Endothelial cell of umbilical vein (primary cell): ENCODE results near the gene STN1. TPM values are rescaled to one million over a fixed set of nuclear protein-coding genes. Genes with fewer than 3 reads are reported as not detected.

Experiments
- BruUV-seq: library from RNA; stranded (reverse); fragments of 400-500 nt; replicated peaks from 2 replicates; lab custom pipeline; 2021; lab: Mats Ljungman, UMichigan
- CTCF ChIA-PET: fragments of 300-600, 350-600 bp; sonication (Branson Sonifier 250); formaldehyde crosslinking; loops from one replicate; lab custom pipeline; 2021; ENCODE audit warnings: antibody characterized with exemption, inconsistent platforms; lab: Charles Lee
- POLR2A ChIA-PET: fragments of 300-600, 350-600 bp; sonication (Branson Sonifier 250); formaldehyde crosslinking; loops from one replicate; lab custom pipeline; 2021; ENCODE audit warnings: antibody characterized with exemption, inconsistent platforms; lab: Charles Lee
- DNase-seq: peaks from one replicate; pipeline ENCODE4 v3.0.0-alpha.2; 2011; ENCODE audit warnings: low read depth, low spot score
- FAIRE-seq: peaks from 2 replicates; lab custom pipeline; 2011; peaks lifted over from hg19 to GRCh38; lab: Jason Lieb, UNC
- H2AFZ ChIP-seq: 2 replicates; pipeline ENCODE4 v1.6.0; 2012; ENCODE audit warnings: low read depth, low read length, control low read depth, inconsistent platforms
- H3K27ac ChIP-seq: 2 replicates; pipeline ENCODE4 v1.5.1; 2011; ENCODE audit warnings: low read depth, mild to moderate bottlenecking, control low read depth, low read length, moderate library complexity; ENCODE audit not compliant: insufficient read depth
- H3K27me3 ChIP-seq, 2 experiments: 2 replicates each; pipeline versions ENCODE4 v1.6.0 to v1.6.1; 2011; ENCODE audit warnings: low read length in 2 of 2, mixed read lengths in 1 of 2; ENCODE audit not compliant: control insufficient read depth in 2 of 2, insufficient read depth in 2 of 2
- H3K36me3 ChIP-seq, 2 experiments: 2 replicates in 1 of 2; 3 replicates in 1 of 2; pipeline ENCODE4 v1.5.1; 2011; ENCODE audit warnings: low read length in 2 of 2, mild to moderate bottlenecking in 1 of 2, moderate library complexity in 1 of 2; ENCODE audit not compliant: control insufficient read depth in 2 of 2, insufficient read depth in 2 of 2; ENCODE audit errors: extremely low read depth in 1 of 2
- H3K4me1 ChIP-seq: 3 replicates; pipeline ENCODE4 v1.5.1; 2011; ENCODE audit warnings: mild to moderate bottlenecking, low read length; ENCODE audit not compliant: control insufficient read depth, insufficient read depth; ENCODE audit errors: extremely low read depth
- H3K4me2 ChIP-seq: 2 replicates; pipeline ENCODE4 v1.6.1; 2011; ENCODE audit warnings: low read length, control low read depth, mixed read lengths; ENCODE audit not compliant: insufficient read depth
- H3K4me3 ChIP-seq, 3 experiments: fragments of 200-600 bp in 1 of 3; sonication (generic), shearing (Covaris generic) in 1 of 3; replicated peaks in 1 of 3; 2 replicates each; pipeline ENCODE4 v1.5.1; 2011 to 2016; ENCODE audit warnings: control low read depth in 3 of 3, low read length in 3 of 3, mild to moderate bottlenecking in 2 of 3, inconsistent platforms in 1 of 3, low read depth in 1 of 3, moderate library complexity in 1 of 3; ENCODE audit not compliant: insufficient read depth in 1 of 3
- H3K79me2 ChIP-seq: 2 replicates; pipeline ENCODE4 v1.6.0; 2012; ENCODE audit warnings: low read length, inconsistent platforms; ENCODE audit not compliant: control insufficient read depth, insufficient read depth
- H3K9ac ChIP-seq: replicated peaks from 2 replicates; pipeline ENCODE3; 2011; ENCODE audit warnings: low read length, control low read depth; ENCODE audit not compliant: insufficient read depth; ENCODE audit errors: extremely low read depth
- H3K9me1 ChIP-seq: replicated peaks from 3 replicates; pipeline ENCODE4 v1.6.0; 2011; ENCODE audit warnings: mild to moderate bottlenecking, low read length; ENCODE audit not compliant: control insufficient read depth, insufficient read depth; ENCODE audit errors: extremely low read depth
- H3K9me3 ChIP-seq: replicated peaks from 2 replicates; pipeline ENCODE4 v1.5.1; 2012; ENCODE audit warnings: low read length, inconsistent platforms; ENCODE audit not compliant: control insufficient read depth, insufficient read depth
- H4K20me1 ChIP-seq: replicated peaks from 2 replicates; pipeline ENCODE3; 2011; ENCODE audit warnings: mild to moderate bottlenecking, low read length; ENCODE audit not compliant: control insufficient read depth, insufficient read depth; ENCODE audit errors: extremely low read depth
- EZH2 ChIP-seq: IDR thresholded peaks from 2 replicates; pipeline ENCODE4 v1.6.1; 2012; ENCODE audit warnings: borderline replicate concordance, low read depth, mild to moderate bottlenecking, moderate library complexity, low read length, inconsistent platforms; ENCODE audit not compliant: severe bottlenecking
- FOS ChIP-seq: IDR thresholded peaks from 2 replicates; pipeline ENCODE4 v1.6.1; 2011; ENCODE audit warnings: mild to moderate bottlenecking, low read length, moderate library complexity, borderline replicate concordance; ENCODE audit not compliant: insufficient read depth
- GATA2 ChIP-seq: IDR thresholded peaks from 2 replicates; pipeline ENCODE4 v1.7.0; 2011; ENCODE audit warnings: low read depth, mild to moderate bottlenecking, moderate library complexity, mixed read lengths, low read length; ENCODE audit not compliant: insufficient read length, insufficient read depth
- JUN ChIP-seq: IDR thresholded peaks from 2 replicates; pipeline ENCODE4 v1.6.1; 2011; ENCODE audit warnings: borderline replicate concordance, low read depth; ENCODE audit not compliant: insufficient read length, insufficient read depth
- MYC ChIP-seq: IDR thresholded peaks from one replicate; pipeline ENCODE4 v1.6.1; 2011; ENCODE audit warnings: mild to moderate bottlenecking, low read depth, low read length
- POLR2A ChIP-seq: IDR thresholded peaks from 2 replicates; pipeline ENCODE4 v1.6.1; 2012; ENCODE audit warnings: low read depth, mild to moderate bottlenecking, control low read depth, low read length
- POLR2AphosphoS5 ChIP-seq: IDR thresholded peaks from 2 replicates; pipeline ENCODE4 v1.6.1; 2012; ENCODE audit warnings: low read depth, mild to moderate bottlenecking, control low read depth, low read length, moderate library complexity; ENCODE audit not compliant: insufficient read depth
- dilution Hi-C: fragments of 300-500 bp; cut with MboI; formaldehyde crosslinking; loops from one replicate; pipeline ENCODE4 v1.15.0; 2019; ENCODE audit warnings: low sequenced_read_pairs; ENCODE audit not compliant: extremely low pct_ligation_motif_present
- intact Hi-C: fragments of 100-400 bp; cut with micrococcal nuclease; formaldehyde crosslinking; loops from one replicate; pipeline ENCODE4 v1.10.0; 2022
- polyA plus RNA-seq, 4 experiments: library from polyadenylated mRNA; depleted of rRNA in 3 of 4; stranded (reverse) in 3 of 4; unstranded in 1 of 4; fragments of >200 nt; gene quantifications; 2 replicates each; pipeline versions ENCODE4 v1.2.1 to v1.2.3, GENCODE V29; 2011 to 2012; ENCODE audit warnings: missing spikeins in 1 of 4
- total RNA-seq: library from RNA; stranded (reverse); gene quantifications from 2 replicates; pipeline ENCODE4 v1.2.3, GENCODE V29; 2021
- TF ChIP-seq, protein P1 (sequence below), 2 donors: IDR thresholded peaks; 1 replicate in 1 of 2; 2 replicates in 1 of 2; pipeline ENCODE4 v1.5.1; 2011; ENCODE audit warnings: low read length in 2 of 2, mild to moderate bottlenecking in 2 of 2, moderate library complexity in 2 of 2, control low read depth in 1 of 2, inconsistent platforms in 1 of 2, low read depth in 1 of 2; ENCODE audit not compliant: insufficient read depth in 1 of 2; ENCODE audit errors: extremely low read depth in 1 of 2
- TF ChIP-seq, protein P2 (sequence below): IDR thresholded peaks from 2 replicates; pipeline ENCODE4 v1.6.1; 2011; ENCODE audit not compliant: insufficient read depth, insufficient read length

STN1 gene
- total and polyA plus RNA-seq, 2 donors (not counting 3 experiments of a cell fraction or from before 2014, with no cell fraction given), result 10.8 to 15.3 TPM

DNA sequence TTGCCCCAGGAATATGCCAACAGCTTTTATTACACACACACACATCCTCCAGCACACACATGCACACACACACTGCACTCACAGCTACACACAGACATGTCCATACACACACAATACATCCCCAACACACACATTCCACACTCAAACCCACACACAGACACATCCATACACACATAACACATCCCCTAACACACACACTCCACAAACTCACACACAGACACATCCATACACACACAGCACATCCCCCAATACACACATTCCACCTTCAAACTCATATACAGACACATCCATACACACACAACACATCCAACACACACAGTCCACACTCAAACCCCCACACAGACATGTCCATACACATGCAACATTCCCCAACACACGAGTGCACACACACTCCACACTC, 81.7 kb downstream of the STN1 start:
- ChIA-PET POLR2A (no interaction called here), CTCF (interaction anchor here (1.7 kb wide), 1 partner anchor 123 kb away, joined by 4 read pairs; no protein-coding TSS in a partner anchor)
- BruUV-seq, result no TSS peak
- Histone ChIP-seq H3K9me3 (no peaks in the 10 kb centered on the region), H3K27me3 (no peaks in the 10 kb centered on the region), H3K4me3 (no peak overlapping the region), H3K27ac (no peak overlapping the region), H2AFZ (no peak overlapping the region), H3K79me2 (no peaks in the 10 kb centered on the region), H3K4me2 (no peak overlapping the region), H3K9ac (no peak overlapping the region), H4K20me1 (no peaks in the 10 kb centered on the region), H3K36me3 (no peaks in the 10 kb centered on the region), H3K4me1 (no peaks in the 10 kb centered on the region), H3K9me1 (no peaks in the 10 kb centered on the region)
- no peak for DNase-seq
- intact Hi-C loops (no loop called here), dilution Hi-C loops (no loop called here)
- no peak for TF ChIP-seq POLR2AphosphoS5
- TF ChIP-seq FOS, result no peak
- no peak for TF ChIP-seq POLR2A
- TF ChIP-seq JUN, result no peak
- no peak for TF ChIP-seq EZH2
- TF ChIP-seq, protein P1, sequence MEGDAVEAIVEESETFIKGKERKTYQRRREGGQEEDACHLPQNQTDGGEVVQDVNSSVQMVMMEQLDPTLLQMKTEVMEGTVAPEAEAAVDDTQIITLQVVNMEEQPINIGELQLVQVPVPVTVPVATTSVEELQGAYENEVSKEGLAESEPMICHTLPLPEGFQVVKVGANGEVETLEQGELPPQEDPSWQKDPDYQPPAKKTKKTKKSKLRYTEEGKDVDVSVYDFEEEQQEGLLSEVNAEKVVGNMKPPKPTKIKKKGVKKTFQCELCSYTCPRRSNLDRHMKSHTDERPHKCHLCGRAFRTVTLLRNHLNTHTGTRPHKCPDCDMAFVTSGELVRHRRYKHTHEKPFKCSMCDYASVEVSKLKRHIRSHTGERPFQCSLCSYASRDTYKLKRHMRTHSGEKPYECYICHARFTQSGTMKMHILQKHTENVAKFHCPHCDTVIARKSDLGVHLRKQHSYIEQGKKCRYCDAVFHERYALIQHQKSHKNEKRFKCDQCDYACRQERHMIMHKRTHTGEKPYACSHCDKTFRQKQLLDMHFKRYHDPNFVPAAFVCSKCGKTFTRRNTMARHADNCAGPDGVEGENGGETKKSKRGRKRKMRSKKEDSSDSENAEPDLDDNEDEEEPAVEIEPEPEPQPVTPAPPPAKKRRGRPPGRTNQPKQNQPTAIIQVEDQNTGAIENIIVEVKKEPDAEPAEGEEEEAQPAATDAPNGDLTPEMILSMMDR (IDR thresholded peaks at IDR 0.05; ENCODE audit: extremely low read depth in 1 of 2, insufficient read depth in 1 of 2, low read depth in 1 of 2, low read length in 2 of 2), result no peak
- TF ChIP-seq MYC, result no peak
- TF ChIP-seq GATA2, result no peak
- TF ChIP-seq, protein P2, sequence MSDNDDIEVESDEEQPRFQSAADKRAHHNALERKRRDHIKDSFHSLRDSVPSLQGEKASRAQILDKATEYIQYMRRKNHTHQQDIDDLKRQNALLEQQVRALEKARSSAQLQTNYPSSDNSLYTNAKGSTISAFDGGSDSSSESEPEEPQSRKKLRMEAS, result no peak
- no peak for FAIRE-seq
